Mesodermal cell (in vitro differentiated cells): ENCODE results near the gene MAP1LC3B.

Experiments used
- H3K27ac ChIP-seq: 2 replicates; pipeline ENCODE4 v1.7.0; 2013; ENCODE audit warnings: mild to moderate bottlenecking, low read depth, low read length, moderate library complexity; ENCODE audit not compliant: severe bottlenecking
- H3K36me3 ChIP-seq: 2 replicates; pipeline ENCODE4 v1.7.1; 2013; ENCODE audit warnings: mild to moderate bottlenecking, low read length, moderate library complexity; ENCODE audit not compliant: control insufficient read depth, insufficient read depth
- H3K4me1 ChIP-seq: one replicate; pipeline ENCODE4 v1.7.1; 2013; ENCODE audit warnings: mild to moderate bottlenecking, low read length; ENCODE audit not compliant: insufficient read depth, control insufficient read depth, poor library complexity, severe bottlenecking
- H3K4me3 ChIP-seq: 2 replicates; pipeline ENCODE4 v1.7.0; 2013; ENCODE audit warnings: low read length, control low read depth, mild to moderate bottlenecking; ENCODE audit not compliant: insufficient read depth, poor library complexity, severe bottlenecking; ENCODE audit errors: extremely low read depth
- H3K9me3 ChIP-seq: 2 replicates; pipeline ENCODE4 v1.7.1; 2013; ENCODE audit warnings: mild to moderate bottlenecking, low read length, moderate library complexity; ENCODE audit not compliant: control insufficient read depth
- WGBS, 2 experiments: methylation state at CpG; one replicate each; pipeline ENCODE4 v1.1.5; 2013; ENCODE audit warnings: missing lambda C conversion rate in 2 of 2; ENCODE audit not compliant: insufficient coverage in 2 of 2; 5-methylcytosine and 5-hydroxymethylcytosine counted together

Gene MAP1LC3B

GRCh38 chr16:87411375-87412271, 19.5 kb downstream of the MAP1LC3B start:
- Histone ChIP-seq H3K27ac (no peak overlapping the region), H3K36me3 (peaks cover 81% of the 10 kb centered on the region), H3K4me1 (no peaks in the 10 kb centered on the region), H3K9me3 (no peaks in the 10 kb centered on the region), H3K4me3 (no peak overlapping the region)
- WGBS, 2 experiments = 96% methylated on average over 38 to 39 of the region's 49 CpGs

- Histone ChIP-seq H3K4me1 (no peaks in the 10 kb centered on the region), H3K4me3 (no peak overlapping the region), H3K27ac (no peak overlapping the region), H3K36me3 (peaks cover 86% of the 10 kb centered on the region), H3K9me3 (no peaks in the 10 kb centered on the region)
- 93 to 94% methylated on average over 28 to 31 of the region's 31 CpGs for WGBS, 2 experiments
Observed at GRCh38 chr16:87412371-87412995, 20.3 kb downstream of the MAP1LC3B start.

- H3K4me1 ChIP-seq = no peaks in the 10 kb centered on the region
- H3K4me3 ChIP-seq = no peak overlapping the region
- H3K27ac ChIP-seq = no peak overlapping the region
- 95 to 96% methylated on average over 24 to 27 of the region's 27 CpGs for WGBS, 2 experiments
- H3K36me3 ChIP-seq = peaks cover 88% of the 10 kb centered on the region
- H3K9me3 ChIP-seq = no peaks in the 10 kb centered on the region
Observed at GRCh38 chr16:87412996-87413421, 20.9 kb downstream of the MAP1LC3B start.

GRCh38 chr16:87414251-87414680, 22.1 kb downstream of the MAP1LC3B start:
- H3K36me3 ChIP-seq = peaks cover 90% of the 10 kb centered on the region
- H3K27ac ChIP-seq = no peak overlapping the region
- WGBS, 2 experiments = 92 to 95% methylated on average over 22 to 23 of the region's 24 CpGs
- H3K4me1 ChIP-seq = no peaks in the 10 kb centered on the region
- no peak overlapping the region for H3K4me3 ChIP-seq
- H3K9me3 ChIP-seq = no peaks in the 10 kb centered on the region

- H3K36me3 ChIP-seq = peaks cover 86% of the 10 kb centered on the region
- H3K4me1 ChIP-seq = no peaks in the 10 kb centered on the region
- no peak overlapping the region for H3K27ac ChIP-seq
- 93 to 97% methylated on average over 7 to 8 of the region's 9 CpGs for WGBS, 2 experiments
- H3K9me3 ChIP-seq = no peaks in the 10 kb centered on the region
- H3K4me3 ChIP-seq = no peak overlapping the region
Observed at GRCh38 chr16:87415441-87415840, 23.3 kb downstream of the MAP1LC3B start.

- H3K36me3 ChIP-seq = peaks cover 87% of the 10 kb centered on the region
- WGBS, 2 experiments = 95 to 97% methylated on average over 21 to 22 of the region's 23 CpGs
- no peak overlapping the region for H3K27ac ChIP-seq
- H3K4me1 ChIP-seq = no peaks in the 10 kb centered on the region
- no peak overlapping the region for H3K4me3 ChIP-seq
- H3K9me3 ChIP-seq = no peaks in the 10 kb centered on the region
Observed at GRCh38 chr16:87416826-87417527, 24.8 kb downstream of the MAP1LC3B start.

GRCh38 chr16:87417528-87417910, 25.4 kb downstream of the MAP1LC3B start:
- peaks cover 88% of the 10 kb centered on the region for H3K36me3 ChIP-seq

GRCh38 chr16:87418216-87418615, 26.1 kb downstream of the MAP1LC3B start:
- Histone ChIP-seq H3K27ac (no peak overlapping the region), H3K36me3 (peaks cover 88% of the 10 kb centered on the region), H3K9me3 (no peaks in the 10 kb centered on the region), H3K4me3 (no peak overlapping the region), H3K4me1 (no peaks in the 10 kb centered on the region)
- 90 to 96% methylated on average over 16 to 18 of the region's 18 CpGs for WGBS, 2 experiments

More at GRCh38 chr16:87417528-87417910, 25.4 kb downstream of the MAP1LC3B start:
- H3K4me3 ChIP-seq = no peak overlapping the region
- no peaks in the 10 kb centered on the region for H3K4me1 ChIP-seq
- 94 to 100% methylated on average over 1 to 7 of the region's 13 CpGs for WGBS, 2 experiments
- no peaks in the 10 kb centered on the region for H3K9me3 ChIP-seq
- H3K27ac ChIP-seq = no peak overlapping the region

- 67 to 96% methylated on average over 2 to 3 of the region's 6 CpGs for WGBS, 2 experiments
- Histone ChIP-seq H3K4me3 (no peak overlapping the region), H3K4me1 (no peaks in the 10 kb centered on the region), H3K27ac (no peak overlapping the region), H3K36me3 (peaks cover 88% of the 10 kb centered on the region), H3K9me3 (no peaks in the 10 kb centered on the region)
Observed at GRCh38 chr16:87418644-87419043, 26.5 kb downstream of the MAP1LC3B start.

- no peak overlapping the region for H3K27ac ChIP-seq
- no peaks in the 10 kb centered on the region for H3K9me3 ChIP-seq
- no peak overlapping the region for H3K4me3 ChIP-seq
- H3K36me3 ChIP-seq = peaks cover 90% of the 10 kb centered on the region
- no peaks in the 10 kb centered on the region for H3K4me1 ChIP-seq
- WGBS, 2 experiments = 93 to 98% methylated on average over 24 to 25 of the region's 25 CpGs
Observed at GRCh38 chr16:87420026-87421002, 28.2 kb downstream of the MAP1LC3B start.
